ENCODE measurements around the gene TSPYL1. TPM values are rescaled to one million over a fixed set of nuclear protein-coding genes. Genes with fewer than 3 reads are reported as not detected.

The TSPYL1 gene
- total and polyA plus RNA-seq, 2 of the 8 experiments (the other 6 are each of a cell fraction or from before 2014, with no cell fraction given): 33.2 to 79.1 TPM

GRCh38 chr6:116234689-116235088 is 45.0 kb downstream of the TSPYL1 start:
- Histone ChIP-seq H2BK120ac (replicated peaks; ENCODE audit: low read depth, low read length) (no peak overlapping the region), H3K4me1 (replicated peaks in 1 of 4; ENCODE audit: control insufficient read depth in 3 of 4, insufficient read depth in 4 of 4, low read length in 3 of 4) (no peaks in the 10 kb centered on the region), H3K36me3 (ENCODE audit: control insufficient read depth in 2 of 4, insufficient read depth in 4 of 4, low read length in 3 of 4) (peaks cover 0 to 19% (median 12%) of the 10 kb centered on the region in 4 experiments; a peak in 3 of 8 replicates), H2BK15ac (ENCODE audit: low read length) (no peak overlapping the region), H2AFZ (ENCODE audit: low read length) (no peak overlapping the region), H3K79me1 (ENCODE audit: low read depth, low read length) (no peaks in the 10 kb centered on the region), H3K27me3 (replicated peaks in 1 of 4; ENCODE audit: control insufficient read depth in 3 of 4, extremely low read depth in 1 of 4, insufficient read depth in 3 of 4, low read length in 3 of 4) (no peaks in the 10 kb centered on the region), H3K23me2 (ENCODE audit: low read depth, low read length) (no peaks in the 10 kb centered on the region), H4K20me1 (replicated peaks in 1 of 2; ENCODE audit: control insufficient read depth in 1 of 2, insufficient read depth in 2 of 2, low read length in 2 of 2) (no peaks in the 10 kb centered on the region), H3K79me2 (ENCODE audit: control insufficient read depth in 1 of 2, insufficient read depth in 2 of 2, low read length in 2 of 2) (no peaks in the 10 kb centered on the region), H4K8ac (ENCODE audit: extremely low read depth, insufficient read depth, low read length) (no peak overlapping the region), H2BK5ac (ENCODE audit: low read depth, low read length) (no peak overlapping the region), H3K56ac (replicated peaks; ENCODE audit: insufficient read length, low read depth, low read length) (no peak overlapping the region), H3K14ac (ENCODE audit: insufficient read length) (no peak overlapping the region), H2BK20ac (ENCODE audit: low read length) (no peak overlapping the region), H3K23ac (ENCODE audit: insufficient read length) (no peak overlapping the region), H3K27ac (ENCODE audit: low read depth, low read length) (no peak overlapping the region), H4K5ac (ENCODE audit: insufficient read length, low read depth, low read length) (no peak overlapping the region), H3K9me3 (ENCODE audit: insufficient read depth in 2 of 2, low read depth in 1 of 2, low read length in 1 of 2) (no peaks in the 10 kb centered on the region), H3K4ac (replicated peaks; ENCODE audit: insufficient read length, low read depth, low read length) (no peak overlapping the region), H3K4me2 (ENCODE audit: insufficient read depth in 1 of 2, low read depth in 2 of 2, low read length in 2 of 2) (no peak overlapping the region), H2AK5ac (ENCODE audit: low read depth, low read length) (no peak overlapping the region), H3K9ac (replicated peaks in 1 of 4; ENCODE audit: extremely low read depth in 1 of 4, low read depth in 3 of 4, low read length in 3 of 4) (no peak overlapping the region), H3K4me3 (ENCODE audit: extremely low read depth in 1 of 4, insufficient read depth in 2 of 4, low read depth in 3 of 4, low read length in 4 of 4) (no peak overlapping the region), H3K18ac (ENCODE audit: extremely low read depth, low read length) (no peak overlapping the region), H4K91ac (replicated peaks; ENCODE audit: insufficient read length, low read length) (no peak overlapping the region), H2BK12ac (ENCODE audit: low read depth, low read length) (no peak overlapping the region)
- FAIRE-seq (no peak), DNase-seq (ENCODE audit: low read depth in 1 of 2, low spot score in 2 of 2) (no peak)
- CTCF ChIA-PET (ENCODE audit: partially characterized antibody): no interaction called here
- POLR2A ChIA-PET (ENCODE audit: partially characterized antibody): no interaction called here
- WGBS, 2 experiments (ENCODE audit: extremely low coverage in 1 of 2, insufficient coverage in 1 of 2, insufficient read length in 1 of 2, insufficient replicate concordance in 2 of 2, low coverage in 1 of 2, low lambda C conversion rate in 2 of 2, missing lambda C conversion rate in 1 of 2): 95% methylated on average over 3 of the region's 3 CpGs; no CpG with 5 or more reads in 1 of the 2 experiments
- TF ChIP-seq E2F6 (IDR thresholded peaks at IDR 0.05) (no peak), PHF8 (conservative IDR thresholded peaks at IDR 0.05; ENCODE audit: low read depth, low read length) (no peak), SP2 (IDR thresholded peaks at IDR 0.05; ENCODE audit: low read length) (no peak), SIX5 (IDR thresholded peaks at IDR 0.05; ENCODE audit: low read depth, low read length) (no peak), BCL11A (IDR thresholded peaks at IDR 0.05; ENCODE audit: low read depth in 2 of 2, low read length in 2 of 2) (no peak), JUN (IDR thresholded peaks at IDR 0.05; ENCODE audit: low read depth, low read length) (no peak), SIRT6 (IDR thresholded peaks at IDR 0.05; ENCODE audit: low read length) (no peak), RBBP5 (IDR thresholded peaks at IDR 0.05; ENCODE audit: borderline replicate concordance, low read depth, low read length) (no peak), FOSL1 (IDR thresholded peaks at IDR 0.05; ENCODE audit: insufficient read depth, low read depth, low read length) (no peak), CBX5 (IDR thresholded peaks at IDR 0.05; ENCODE audit: low read depth, low read length) (no peak), CHD1 (IDR thresholded peaks at IDR 0.05; ENCODE audit: low read depth, low read length) (no peak)

Data from H1 (cell line).